ENCODE results near the gene ACY1.

Gene ACY1

DNA sequence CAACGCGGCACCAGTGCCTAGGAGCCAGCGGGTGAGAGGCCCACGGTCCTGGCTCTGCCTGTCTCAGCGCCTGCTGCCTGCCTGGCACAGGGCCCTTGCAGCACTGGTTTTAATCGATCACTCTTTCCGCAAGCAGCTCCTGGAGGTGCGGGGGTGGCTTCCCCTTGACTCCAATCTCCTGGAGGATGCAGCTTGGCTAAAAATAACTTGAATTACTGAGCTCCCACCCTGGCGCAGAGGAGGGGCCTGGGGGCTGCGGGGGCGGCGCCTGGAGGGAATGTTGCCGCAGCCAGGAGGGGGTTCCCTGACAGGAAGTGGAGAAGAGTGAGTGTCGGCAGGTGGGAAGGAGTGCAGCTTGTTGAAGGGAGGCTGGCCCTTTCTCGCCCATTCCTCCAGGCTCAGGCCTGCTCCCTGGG lies 22.2 kb downstream of the ACY1 start:
- DNase-seq (ENCODE audit: low read depth, low spot score), result no peak

DNA sequence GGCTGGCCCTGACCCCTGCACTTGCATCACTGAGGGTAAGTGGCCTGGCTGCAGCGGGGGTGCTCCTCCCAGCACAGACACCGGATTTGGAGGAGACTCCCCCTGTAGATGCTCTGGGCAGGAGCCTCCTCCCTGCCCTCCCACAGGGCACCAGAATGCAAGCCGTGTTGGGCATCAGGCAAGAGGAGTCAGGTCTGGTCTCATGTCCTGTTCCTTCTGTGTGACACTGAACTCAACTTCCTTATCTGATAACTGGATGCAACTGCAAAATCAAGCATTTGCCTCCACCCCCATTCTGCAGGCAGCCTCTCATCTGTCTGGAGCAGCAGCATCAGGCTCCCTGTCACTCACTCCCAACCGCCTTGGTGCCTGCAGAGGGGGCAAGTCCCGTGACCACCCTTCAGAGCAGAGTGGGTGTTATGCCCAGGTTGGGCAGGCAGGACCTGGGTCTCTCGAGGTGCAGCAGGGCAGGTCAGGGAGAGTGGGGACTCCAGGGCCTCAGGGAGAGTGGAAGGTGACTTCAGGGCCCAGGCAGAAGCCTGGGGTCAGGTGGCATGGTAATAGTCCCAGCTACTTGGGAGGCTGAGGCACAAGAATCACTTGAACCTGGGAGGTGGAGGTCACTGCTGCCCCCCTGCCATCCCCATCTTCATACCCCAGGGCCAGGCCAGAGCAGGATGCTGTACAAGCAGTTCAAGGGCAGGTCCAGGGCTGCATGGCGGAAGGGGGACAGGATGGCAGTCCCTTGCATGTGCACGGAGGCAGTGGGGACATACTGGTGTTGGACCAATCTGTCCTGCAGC lies 22.9 kb downstream of the ACY1 start:
- no peak for DNase-seq (ENCODE audit: low read depth, low spot score)

DNA sequence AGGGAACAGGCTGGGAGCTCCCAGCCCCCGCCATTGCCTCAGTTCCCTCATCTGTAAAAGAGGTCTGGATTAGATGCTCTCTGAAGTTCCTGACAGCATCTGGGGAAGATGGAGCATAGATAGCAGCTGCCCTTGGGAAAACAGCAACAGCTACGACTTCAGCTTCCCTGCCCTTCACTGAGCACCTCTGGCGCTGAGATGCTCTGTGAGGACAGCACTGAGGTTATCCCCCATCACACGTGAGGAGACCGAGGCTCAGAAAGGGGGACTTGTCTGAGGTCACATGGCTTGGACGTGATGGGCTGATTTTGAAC lies 23.4 kb downstream of the ACY1 start:
- DNase-seq (ENCODE audit: low read depth, low spot score), result no peak

DNA sequence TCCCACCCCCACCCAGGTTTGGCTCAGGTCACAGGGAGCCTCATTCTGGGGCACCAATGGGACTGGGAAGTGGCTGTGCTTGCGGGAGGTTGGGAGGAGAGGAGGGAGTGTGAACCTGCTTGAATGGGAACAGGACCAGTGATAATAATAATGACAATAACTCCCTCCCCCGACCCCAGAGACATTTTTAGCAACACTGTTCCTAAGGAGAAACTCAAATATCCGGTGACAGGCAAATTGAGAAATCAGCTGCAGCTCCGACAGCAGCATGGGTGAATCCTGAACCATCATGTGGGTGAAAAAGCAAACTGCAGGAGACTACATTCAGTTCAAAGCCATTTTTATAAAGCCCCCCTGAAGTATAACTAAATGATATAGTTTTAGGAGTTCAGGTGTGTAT lies 24.0 kb downstream of the ACY1 start:
- no peak for DNase-seq (ENCODE audit: low read depth, low spot score)

DNA sequence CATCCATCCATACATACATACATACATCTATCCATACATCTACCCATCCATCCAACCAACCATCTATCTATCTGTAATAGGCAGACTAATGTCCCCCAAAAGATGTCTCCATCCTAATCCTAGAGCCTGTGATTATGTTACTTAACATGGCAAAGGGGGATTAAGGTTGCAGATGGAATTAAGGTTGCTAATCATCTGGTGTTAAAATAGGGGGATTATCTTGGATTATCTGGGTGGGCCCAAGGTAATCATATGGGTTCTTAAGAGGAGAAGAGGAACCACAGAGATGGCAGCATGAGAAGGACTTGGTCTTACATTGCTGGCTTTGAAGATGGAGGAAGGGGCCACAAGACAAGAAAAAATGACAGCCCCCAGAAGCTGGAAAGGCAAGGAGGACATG lies 27.1 kb downstream of the ACY1 start:
- no peak for DNase-seq (ENCODE audit: low read depth, low spot score)

DNA sequence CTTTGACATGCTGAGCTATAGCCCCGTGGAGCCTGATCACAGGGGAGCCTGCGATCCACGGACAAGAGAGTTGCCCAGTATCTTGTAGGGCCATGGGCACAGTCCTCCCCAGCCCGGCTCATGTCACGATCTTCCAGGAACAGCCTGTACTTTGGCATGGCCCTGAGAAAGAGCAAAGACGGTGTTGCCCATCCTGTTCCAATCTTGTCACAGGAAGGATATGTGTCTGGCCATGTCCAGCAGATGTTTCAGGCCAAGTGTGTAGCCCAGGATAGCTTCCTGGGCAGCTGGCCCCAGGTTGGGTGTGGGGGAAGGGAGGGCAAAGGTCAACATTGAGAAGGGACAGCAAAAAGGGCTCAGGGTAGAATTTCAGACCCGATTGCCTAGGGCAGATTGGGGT lies 29.4 kb downstream of the ACY1 start:
- DNase-seq (ENCODE audit: low read depth, low spot score), result no peak

DNA sequence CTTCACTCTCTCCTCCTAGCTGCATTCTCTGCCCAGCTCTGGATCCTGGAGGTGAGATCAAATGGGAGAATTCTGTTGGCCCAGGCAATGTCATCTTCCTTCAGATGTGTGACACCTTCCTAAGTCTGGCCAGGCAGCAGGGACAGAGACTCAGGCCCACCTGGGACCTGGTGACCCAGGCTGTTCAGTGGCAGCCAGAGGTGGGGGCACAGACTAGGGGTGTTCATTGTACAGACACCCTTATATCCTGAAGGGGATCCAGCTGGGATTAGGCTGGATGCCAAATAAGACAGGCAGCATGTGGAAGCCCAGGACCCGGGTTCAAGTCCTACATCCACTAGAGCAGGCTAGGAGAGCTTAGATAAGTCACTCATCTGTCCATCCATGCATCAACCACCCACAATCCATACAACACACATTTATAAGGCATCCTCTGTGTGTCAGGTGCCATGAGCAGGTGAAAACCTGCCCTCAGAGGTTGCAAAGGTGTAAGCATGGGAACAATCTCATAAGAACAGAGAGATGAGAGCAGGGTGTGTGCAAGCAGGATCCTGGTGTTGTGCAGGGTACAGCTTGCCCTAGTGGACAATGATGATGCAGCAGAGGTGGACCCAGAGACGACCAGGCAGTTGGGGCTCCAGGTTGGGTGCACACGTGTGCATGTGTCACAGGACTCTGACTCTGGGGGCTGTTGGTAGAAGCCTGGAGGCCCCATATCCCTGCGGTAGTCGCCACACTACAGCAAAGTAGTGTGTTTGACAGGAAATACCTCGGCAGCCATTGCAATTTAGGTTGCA lies 30.7 kb downstream of the ACY1 start:
- DNase-seq (ENCODE audit: low read depth, low spot score), result no peak

DNA sequence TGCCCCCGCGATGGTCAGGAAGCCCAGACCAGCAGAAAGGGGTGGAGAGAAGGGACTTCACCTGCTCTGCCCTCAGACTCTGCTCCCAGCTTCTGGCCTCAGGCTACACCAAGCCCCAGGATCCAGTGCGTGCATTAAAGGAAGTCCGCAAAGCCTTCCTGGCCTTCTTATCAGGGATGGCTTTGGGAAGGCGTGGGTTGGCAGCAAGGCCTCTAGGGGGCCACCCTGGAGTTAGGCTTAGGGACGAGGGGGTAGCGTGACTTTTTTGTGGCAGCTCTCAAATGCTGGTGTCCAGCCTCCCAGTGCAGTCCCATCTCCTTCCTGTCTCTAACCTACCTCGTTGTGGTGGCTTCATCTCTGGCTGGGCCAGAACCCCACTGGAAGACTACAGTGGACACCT lies 31.3 kb downstream of the ACY1 start:
- DNase-seq (ENCODE audit: low read depth, low spot score), result peak; percentile 38

DNA sequence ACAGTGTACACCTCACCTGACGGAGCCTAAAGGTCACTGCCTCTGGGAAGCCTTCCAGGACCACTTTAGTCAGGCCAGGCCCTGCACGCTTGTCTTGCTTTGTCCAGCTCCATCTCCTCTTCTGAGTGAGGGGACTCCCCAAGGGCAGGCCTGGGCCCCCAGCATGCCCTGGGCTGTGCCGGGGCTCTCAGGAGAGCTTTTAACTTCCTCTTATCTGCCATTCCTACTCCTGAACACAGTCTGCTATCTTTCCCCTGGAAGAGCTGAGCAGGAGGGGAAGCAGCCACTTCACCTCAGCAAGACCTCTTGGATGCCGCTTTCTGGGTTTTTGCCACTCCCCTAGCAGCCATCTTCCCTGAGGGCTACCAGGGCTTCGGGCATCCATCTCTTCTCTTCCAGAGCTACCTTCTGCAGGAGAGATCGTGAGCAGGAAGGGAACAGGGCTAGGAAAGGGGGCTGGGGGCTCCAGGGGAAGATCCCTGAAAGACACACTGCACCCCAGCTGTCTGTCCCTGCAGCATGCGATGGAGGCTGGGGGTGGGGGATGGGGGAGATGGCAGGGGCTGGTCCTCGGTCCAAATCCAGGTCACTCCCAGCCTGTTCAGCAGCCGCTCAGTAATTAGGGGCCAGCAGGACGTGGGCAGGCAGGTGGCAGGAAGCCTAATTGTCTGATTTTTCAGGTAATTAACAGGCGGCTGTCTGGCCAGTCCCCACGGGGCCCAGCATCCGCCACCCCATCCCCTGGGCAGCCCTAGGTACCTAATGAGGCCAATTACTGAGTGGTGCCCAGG lies 32.3 kb downstream of the ACY1 start:
- no peak for DNase-seq (ENCODE audit: low read depth, low spot score)

DNA sequence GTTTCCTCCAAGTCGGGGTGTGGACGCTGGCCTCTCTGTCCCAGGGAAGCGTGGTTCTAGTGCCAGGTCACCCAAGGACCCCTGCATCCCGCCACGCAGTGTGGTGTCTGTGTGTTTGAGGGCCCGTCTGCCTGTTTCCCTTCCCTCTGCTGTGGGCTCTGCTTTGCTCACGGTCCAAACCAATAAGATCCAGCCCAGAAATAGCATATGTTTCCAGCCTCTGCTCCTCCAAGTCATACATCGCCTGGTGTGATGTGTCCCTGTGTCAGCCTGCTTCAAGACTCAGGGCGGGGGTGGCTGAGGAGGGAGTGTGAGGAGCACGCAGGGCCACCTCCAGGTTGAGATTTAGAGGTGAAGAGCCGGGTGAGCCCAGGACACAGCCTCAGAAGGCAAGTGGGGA lies 34.3 kb downstream of the ACY1 start:
- DNase-seq (ENCODE audit: low read depth, low spot score), result no peak

DNA sequence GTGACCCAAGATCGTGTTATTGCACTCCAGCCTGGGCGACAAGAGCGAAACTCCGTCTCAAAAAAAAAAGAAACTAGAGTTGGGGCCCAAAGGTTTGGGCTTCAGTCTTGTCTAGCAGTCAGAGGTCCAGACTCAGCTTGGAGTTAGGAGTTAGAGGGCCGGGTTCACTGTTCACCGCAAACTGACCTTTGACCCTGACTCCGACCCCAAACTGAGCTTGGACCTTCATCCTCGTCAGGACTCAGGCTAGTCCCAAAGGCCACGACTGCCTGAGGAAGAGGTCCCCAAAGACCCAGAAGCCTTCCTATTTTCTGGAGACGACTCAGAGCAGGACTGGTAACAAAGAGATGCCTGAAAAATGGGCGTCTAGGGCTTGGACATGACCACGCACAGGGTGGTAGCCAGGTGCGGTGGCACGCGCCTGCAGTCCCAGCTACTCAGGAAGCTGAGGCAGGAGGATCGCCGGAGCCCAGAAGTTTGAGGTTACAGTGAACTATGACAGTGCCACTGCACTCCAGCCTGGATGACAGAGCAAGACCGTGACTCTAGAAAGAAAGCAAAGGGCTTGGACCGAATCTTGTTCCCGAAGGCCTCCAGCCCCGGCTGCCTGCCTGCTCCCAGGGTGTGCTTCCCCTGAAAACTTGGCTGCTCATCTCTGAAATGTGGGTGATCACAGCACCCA lies 35.1 kb downstream of the ACY1 start:
- no peak for DNase-seq (ENCODE audit: low read depth, low spot score)

DNA sequence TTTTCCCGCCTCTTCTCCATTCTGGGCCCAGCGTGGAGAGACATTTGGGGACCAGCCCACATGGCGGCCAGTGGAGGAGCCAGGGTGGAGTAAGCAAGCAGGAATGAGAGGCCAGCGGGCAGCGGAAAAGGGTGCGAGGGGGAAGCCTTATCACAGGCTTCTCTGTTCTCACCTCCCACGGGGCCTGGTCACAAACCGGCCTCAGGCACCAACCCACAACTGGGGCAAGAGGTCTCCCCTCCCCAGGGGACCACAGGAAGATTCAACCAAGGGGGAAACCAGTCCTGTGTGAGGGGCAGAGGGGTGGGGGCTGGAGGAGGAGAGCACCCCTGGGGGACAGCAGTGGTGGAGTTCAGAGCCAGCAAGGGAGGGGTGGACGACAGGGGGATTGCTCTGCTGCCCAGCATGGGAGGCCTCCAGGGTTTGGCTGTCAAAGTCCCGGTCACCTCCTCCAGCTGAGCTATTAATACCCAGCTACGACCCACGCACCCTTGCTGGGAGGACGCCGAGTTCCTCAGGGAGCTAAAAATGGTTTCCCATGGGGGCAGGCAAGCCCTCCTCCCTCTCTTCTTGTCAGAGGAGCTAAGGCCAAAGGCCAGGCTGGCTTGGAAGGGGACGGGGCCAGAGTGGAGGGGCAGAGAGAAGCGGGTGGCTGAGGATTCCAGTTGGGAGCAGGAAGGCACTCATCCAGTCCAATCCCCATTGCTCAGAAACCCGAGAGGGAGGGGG lies 36.2 kb downstream of the ACY1 start:
- DNase-seq (ENCODE audit: low read depth, low spot score), result no peak

DNA sequence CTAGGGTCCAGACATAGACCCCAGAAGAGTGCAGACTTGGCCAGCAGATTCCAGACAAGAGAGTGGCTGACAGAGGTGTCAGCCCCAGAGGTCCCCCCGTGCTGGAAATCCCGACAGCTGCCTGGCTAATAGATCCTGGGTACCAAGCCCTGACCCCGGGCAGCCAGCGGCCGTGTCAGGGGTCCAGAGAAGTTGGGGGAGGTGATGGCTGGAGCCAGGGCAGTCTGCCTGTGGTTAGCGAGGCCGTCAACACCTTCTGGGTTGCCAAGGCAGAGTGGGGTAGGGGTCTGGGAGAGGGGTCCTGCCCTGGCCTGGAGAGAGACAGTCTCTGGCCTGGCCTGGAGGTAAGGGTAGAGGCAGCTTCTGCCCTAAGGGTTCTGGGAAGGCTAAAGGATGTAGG lies 37.5 kb downstream of the ACY1 start:
- DNase-seq (ENCODE audit: low read depth, low spot score), result no peak

DNA sequence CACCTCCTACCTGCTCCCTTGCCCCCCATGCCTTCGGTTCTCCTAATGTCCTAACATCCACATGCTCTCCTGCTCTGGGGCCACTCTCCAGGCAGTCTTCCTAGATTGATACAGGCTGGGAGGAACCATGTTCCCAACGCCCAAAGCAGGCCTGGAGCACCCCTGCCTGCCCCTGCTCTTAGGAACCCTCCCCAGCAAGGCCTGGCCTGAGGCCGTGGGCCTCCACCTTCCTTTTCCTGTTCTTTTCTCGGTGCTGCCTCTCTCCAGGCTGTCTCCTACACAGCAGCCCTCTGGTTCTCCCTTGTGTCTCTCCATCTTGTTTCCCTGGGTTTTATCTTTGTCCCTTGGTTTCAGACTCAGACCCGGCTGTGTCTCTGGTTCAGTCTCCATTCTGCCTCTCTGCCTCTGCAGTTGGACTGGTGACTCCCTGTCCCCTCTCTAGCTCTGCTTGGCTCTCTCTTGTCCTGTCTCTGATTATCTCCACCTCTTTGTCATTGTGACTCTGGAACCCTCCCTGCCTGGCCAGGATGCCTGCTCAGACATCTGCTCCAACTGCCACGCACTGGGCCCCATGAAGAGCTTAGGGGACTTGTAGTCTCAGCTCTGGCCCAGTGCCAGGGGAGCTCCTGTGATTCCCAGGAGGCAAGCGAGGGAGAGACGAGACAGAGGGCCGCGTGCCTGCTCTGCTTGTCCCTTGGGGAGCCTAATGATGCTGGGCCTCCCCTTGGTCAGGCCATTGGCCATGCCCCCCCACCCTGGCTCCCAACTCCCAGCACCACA lies 38.3 kb downstream of the ACY1 start:
- DNase-seq (ENCODE audit: low read depth, low spot score), result no peak

DNA sequence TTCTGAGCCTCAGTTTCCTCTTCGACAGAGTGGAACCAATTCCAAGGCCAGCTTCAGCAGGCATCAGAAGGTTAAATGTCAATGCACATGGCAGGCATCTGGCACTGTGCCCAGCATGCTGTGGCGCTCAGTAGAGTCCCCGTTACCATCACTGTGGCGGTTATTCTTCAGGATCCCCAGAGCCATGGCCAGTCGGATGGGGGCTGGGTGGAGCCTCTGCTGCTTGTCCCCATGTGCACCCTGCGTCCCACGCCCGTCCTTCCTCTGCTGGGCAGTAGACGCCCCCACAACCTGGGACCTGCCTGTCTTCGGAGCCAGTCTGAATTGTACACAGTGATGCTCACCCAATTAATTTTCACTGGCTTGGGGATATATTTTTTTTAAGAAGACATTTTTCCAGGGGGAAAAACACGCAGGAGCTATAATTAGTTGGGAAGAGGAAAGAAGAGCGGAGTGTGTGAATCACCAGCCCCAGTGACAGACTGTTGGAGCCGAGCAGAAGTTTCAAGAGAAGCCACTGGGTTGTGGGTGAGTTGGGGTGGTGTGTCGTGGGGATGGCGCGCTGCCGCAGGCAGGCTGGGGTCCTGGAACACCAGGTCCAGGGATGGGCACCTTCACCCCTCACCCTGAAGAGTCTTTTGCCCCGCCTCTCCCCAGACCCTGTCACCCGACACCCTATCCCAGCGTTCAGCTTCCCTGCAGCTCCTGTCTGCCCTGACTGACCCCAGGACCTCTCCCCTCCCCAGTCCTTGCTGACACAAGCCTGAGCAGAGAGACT lies 39.2 kb downstream of the ACY1 start:
- DNase-seq (ENCODE audit: low read depth, low spot score), result no peak

DNA sequence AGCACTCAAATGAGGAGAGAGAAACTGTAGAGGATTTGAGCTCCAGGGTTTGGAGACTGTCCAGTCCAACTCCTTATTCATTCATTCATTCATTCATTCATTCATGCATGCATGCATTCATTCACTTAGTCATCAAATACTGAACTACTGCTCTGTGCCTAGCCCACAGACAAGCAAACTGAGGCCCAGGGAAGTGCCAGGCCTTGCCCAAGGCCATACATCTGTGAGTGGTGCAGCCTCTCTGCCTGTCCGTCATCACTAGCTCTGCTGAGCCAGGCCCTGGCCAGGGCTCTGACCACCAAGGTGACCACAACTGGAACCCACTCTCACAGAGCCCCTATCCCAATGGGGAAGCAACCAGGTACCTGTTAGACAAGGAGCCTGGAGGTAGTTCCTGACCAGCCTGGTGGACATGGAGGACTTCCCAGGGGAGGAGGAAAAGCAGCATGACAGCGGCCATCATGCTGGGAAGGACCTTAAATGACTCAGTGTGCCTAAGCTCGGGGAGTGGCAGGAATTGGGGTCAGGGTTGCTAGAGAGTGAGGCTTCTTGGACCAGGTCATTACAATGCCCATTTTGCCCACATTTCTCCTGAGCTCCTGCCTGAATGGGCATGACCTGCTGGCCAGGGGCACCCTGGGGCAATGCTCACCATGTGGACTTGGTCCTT lies 39.9 kb downstream of the ACY1 start:
- no peak for DNase-seq (ENCODE audit: low read depth, low spot score)

DNA sequence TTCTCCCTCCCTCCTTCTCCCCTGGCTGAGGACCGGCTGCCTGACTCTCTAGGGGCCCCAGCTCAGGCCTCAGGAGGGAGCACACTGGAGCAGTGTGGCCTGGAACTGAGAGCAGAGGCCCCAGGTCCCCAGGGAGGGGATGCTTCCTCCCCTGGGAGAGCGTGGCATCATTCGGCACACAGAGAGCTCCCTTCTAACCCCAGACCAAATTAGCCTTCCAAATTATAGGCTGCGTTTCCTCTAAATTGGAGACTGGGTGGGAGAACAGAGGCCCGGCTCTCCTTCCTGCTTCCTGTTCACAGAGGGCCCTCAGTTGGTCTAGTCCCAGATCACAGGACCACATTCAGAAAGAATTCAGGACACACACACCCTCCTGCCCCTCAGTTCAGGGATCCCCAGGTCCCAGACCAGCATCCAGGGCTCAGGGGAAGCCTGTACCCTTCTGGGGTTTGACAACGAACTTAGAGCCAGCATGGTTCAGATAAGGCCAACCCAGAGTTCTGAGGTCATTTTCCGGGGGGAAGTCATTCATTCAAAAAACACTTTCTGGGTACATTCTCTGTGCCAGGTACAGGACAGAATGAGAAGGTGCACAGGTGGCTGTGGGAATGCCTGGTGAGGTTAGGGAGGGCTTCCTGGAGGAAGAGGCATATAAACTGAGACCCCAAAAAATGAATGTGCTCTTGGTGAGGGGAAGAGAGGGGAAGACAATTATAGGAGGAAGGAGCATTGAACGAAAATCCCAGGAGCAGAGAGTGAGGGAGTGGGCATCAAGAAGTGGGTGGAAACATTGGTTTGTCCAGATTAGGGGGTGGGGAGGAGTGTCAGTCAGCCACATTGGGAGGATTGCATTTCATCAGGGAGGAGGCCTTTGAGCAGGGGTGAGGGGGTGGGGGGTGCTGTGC lies 40.8 kb downstream of the ACY1 start:
- no peak for DNase-seq (ENCODE audit: low read depth, low spot score)
